GM12873 (cell line): ENCODE data around the gene LRFN4.

ENCODE experiments used
- CTCF ChIP-seq: IDR thresholded peaks from 2 replicates; pipeline ENCODE4 v1.5.1; 2012; ENCODE audit warnings: low read depth, mild to moderate bottlenecking, moderate library complexity, low read length, control low read depth; ENCODE audit not compliant: insufficient read depth; ENCODE audit errors: missing control alignments

The LRFN4 gene

GRCh38 chr11:66861038-66861773, 4.3 kb downstream of the LRFN4 start:
- TF ChIP-seq CTCF: no peak

GRCh38 chr11:66861774-66862558, 5.1 kb downstream of the LRFN4 start:
- no peak for TF ChIP-seq CTCF

GRCh38 chr11:66862559-66863037, 5.7 kb downstream of the LRFN4 start:
- no peak for TF ChIP-seq CTCF

GRCh38 chr11:66863428-66864125, 6.7 kb downstream of the LRFN4 start:
- TF ChIP-seq CTCF: no peak

- TF ChIP-seq CTCF: no peak
Observed at GRCh38 chr11:66864172-66864901, 7.5 kb downstream of the LRFN4 start.

GRCh38 chr11:66864924-66865697, 8.2 kb downstream of the LRFN4 start:
- no peak for TF ChIP-seq CTCF
